GM12874 (cell line): Measurements from ENCODE around the gene CHMP2B.

Experiments
- CTCF ChIP-seq: IDR thresholded peaks from 2 replicates; pipeline ENCODE4 v1.5.1; 2011; ENCODE audit warnings: low read depth, mild to moderate bottlenecking, control low read depth, low read length, moderate library complexity; ENCODE audit not compliant: insufficient read depth

Gene CHMP2B

GRCh38 chr3:87206070-87206469 is 21.0 kb upstream of the CHMP2B start:
- TF ChIP-seq CTCF = no peak

DNA sequence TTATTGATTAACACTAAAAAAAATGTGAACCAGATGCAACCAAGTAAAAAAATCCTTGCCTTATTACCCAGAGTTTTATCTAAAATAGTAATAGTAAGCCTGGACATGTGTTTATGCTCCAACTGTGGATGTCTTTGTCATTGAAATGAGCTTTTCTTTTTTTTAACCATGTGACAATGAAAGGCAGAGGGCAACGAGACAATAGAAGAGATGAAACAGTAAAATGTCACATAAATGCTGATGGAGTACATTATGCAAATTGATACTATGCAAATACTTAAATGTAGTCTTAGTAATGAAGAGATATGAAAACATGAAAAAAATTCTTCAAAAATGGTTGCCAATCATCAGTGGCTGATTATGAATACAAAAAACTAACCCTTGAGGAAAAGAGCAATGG is 20.5 kb upstream of the CHMP2B start:
- no peak for TF ChIP-seq CTCF

DNA sequence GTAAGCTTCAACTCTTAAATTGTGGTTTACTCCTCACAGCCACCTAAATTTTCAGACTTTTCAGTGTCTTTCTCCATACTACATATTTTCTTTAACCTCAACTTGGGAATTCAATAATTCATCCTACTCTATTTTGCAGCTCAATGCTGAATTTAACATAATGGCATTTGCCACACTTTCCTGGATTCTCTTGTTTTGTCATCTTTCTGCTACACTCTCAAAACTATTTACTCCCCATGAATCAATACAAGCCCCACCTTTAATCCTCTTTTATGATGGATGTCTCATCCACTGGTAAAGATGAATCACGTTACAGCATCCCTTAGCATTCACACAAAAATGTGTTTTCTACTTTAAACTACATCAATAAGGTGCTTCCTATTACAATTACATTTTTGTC is 19.6 kb upstream of the CHMP2B start:
- TF ChIP-seq CTCF = no peak

- TF ChIP-seq CTCF = no peak
Observed at GRCh38 chr3:87209111-87209510, 18.0 kb upstream of the CHMP2B start.

- TF ChIP-seq CTCF = no peak
Observed at GRCh38 chr3:87218560-87218959, 8.5 kb upstream of the CHMP2B start.

GRCh38 chr3:87219611-87220010 is 7.5 kb upstream of the CHMP2B start:
- TF ChIP-seq CTCF = no peak

DNA sequence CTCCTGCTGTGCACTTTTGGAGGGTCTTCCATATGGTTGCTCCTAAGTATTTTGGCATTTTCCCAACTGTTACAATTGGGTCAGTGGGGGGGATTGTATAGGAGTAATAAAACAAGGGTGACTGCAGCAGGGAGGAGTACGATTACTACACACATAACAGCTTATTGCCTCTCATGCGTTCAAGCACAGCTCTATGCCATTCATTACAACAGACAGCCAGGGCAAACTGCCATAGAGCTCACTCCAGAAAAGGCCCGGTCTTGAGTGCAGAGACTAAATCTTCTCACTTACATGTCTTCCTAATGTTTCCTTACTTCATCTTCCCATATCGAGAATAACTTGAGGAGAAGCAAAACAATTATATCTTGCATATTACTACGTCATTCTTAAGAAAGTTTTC is 1.4 kb upstream of the CHMP2B start:
- no peak for TF ChIP-seq CTCF

GRCh38 chr3:87227835-87228144 is 681 bp downstream of the CHMP2B start:
- TF ChIP-seq CTCF = no peak
